H1 (cell line): Measurements from ENCODE around the gene ST13. TPM values are rescaled to one million over a fixed set of nuclear protein-coding genes. Genes with fewer than 3 reads are reported as not detected.

Source experiments
- ATF2 ChIP-seq: IDR thresholded peaks from 2 replicates; pipeline ENCODE4 v1.6.1; 2012; ENCODE audit warnings: low read length, inconsistent platforms
- ATF3 ChIP-seq: IDR thresholded peaks from 2 replicates; pipeline ENCODE4 v1.6.1; 2011; ENCODE audit warnings: low read depth, mild to moderate bottlenecking, low read length; ENCODE audit not compliant: insufficient read depth
- CHD1 ChIP-seq: IDR thresholded peaks from 2 replicates; pipeline ENCODE4 v1.6.1; 2012; ENCODE audit warnings: low read depth, low read length, improper control_type of control experiment
- FOSL1 ChIP-seq: IDR thresholded peaks from 2 replicates; pipeline ENCODE4 v1.6.1; 2011; ENCODE audit warnings: mild to moderate bottlenecking, low read depth, low read length, moderate library complexity; ENCODE audit not compliant: insufficient read depth
- HDAC2 ChIP-seq, 2 experiments: fragments of 300-600 bp in 1 of 2; sonication (generic) in 1 of 2; IDR thresholded peaks; 2 replicates each; pipeline ENCODE4 v1.6.1; 2011 to 2012; ENCODE audit warnings: low read depth in 2 of 2, low read length in 2 of 2, mild to moderate bottlenecking in 2 of 2, moderate library complexity in 2 of 2, borderline replicate concordance in 1 of 2, inconsistent platforms in 1 of 2
- KDM1A ChIP-seq: fragments of 200-600, 300-600 bp; sonication (generic); IDR thresholded peaks from 2 replicates; pipeline ENCODE4 v1.7.1; 2016; ENCODE audit warnings: mild to moderate bottlenecking, low read length, borderline replicate concordance
- MAX ChIP-seq: IDR thresholded peaks from 2 replicates; pipeline ENCODE4 v1.6.1; 2012; ENCODE audit warnings: inconsistent platforms
- NRF1 ChIP-seq: IDR thresholded peaks from 2 replicates; pipeline ENCODE4 v1.6.1; 2011; ENCODE audit warnings: mild to moderate bottlenecking, low read depth, low read length, improper control_type of control experiment
- RFX5 ChIP-seq: IDR thresholded peaks from 2 replicates; pipeline ENCODE4 v1.6.1; 2011; ENCODE audit warnings: low read depth, low read length, improper control_type of control experiment, borderline replicate concordance
- RNF2 ChIP-seq: fragments of 200-900, 300-1000 bp; sonication (generic); IDR thresholded peaks from 2 replicates; pipeline ENCODE4 v1.7.1; 2016; ENCODE audit warnings: borderline replicate concordance, low read depth, mild to moderate bottlenecking, antibody characterized with exemption, low read length; ENCODE audit not compliant: poor library complexity, severe bottlenecking; ENCODE audit errors: missing control alignments
- polyA plus RNA-seq, 7 experiments: library from polyadenylated mRNA; depleted of rRNA in 3 of 7; stranded (reverse) in 5 of 7; unstranded in 2 of 7; fragments of >200 nt in 5 of 7; fragments of 200-250 nt in 2 of 7; gene quantifications; 1 replicate in 5 of 7; 2 replicates in 1 of 7; 4 replicates in 1 of 7; pipeline versions ENCODE4 v1.2.1 to v1.2.3, GENCODE V29; 2011 to 2013; ENCODE audit warnings: missing spikeins in 2 of 7, mixed read lengths in 2 of 7
- total RNA-seq: library from RNA; stranded (reverse); fragmentation: NEBNext Ultra II Directional; extraction: Animal tissue kit (Norgen Biotek cat#: 25700); gene quantifications from 2 replicates; pipeline ENCODE4 v1.2.1, GENCODE V29; 2021

Gene ST13
- total and polyA plus RNA-seq, 2 of the 8 experiments (the other 6 are each of a cell fraction or from before 2014, with no cell fraction given), result 52.0 to 305 TPM

GRCh38 chr22:40856513-40857308 is at the start of gene ST13, which contains the start of gene XPNPEP3 (continued):
- TF ChIP-seq NRF1 (no peak; the same call in 1 of the 2 replicates), CHD1 (no peak), RFX5 (no peak), ATF2 (peak; percentile 84), ATF3 (peak; percentile 62; the same call in 1 of the 2 replicates), MAX (peak; percentile 12), KDM1A (no peak), HDAC2 (IDR thresholded peaks at IDR 0.05; ENCODE audit: borderline replicate concordance in 1 of 2, low read depth in 2 of 2, low read length in 2 of 2) (no peak; a peak in 1 of 4 replicates), RNF2 (no peak), FOSL1 (no peak)
